MM.1S (cell line): ENCODE results near the gene GATAD2B.

ENCODE experiments used
- DNase-seq: peaks from one replicate; pipeline ENCODE4 v3.0.0-alpha.2; 2015
- H2AFZ ChIP-seq: fragments of 300-600 bp; sonication (generic); 2 replicates; pipeline ENCODE4 v1.6.0; 2016; ENCODE audit warnings: antibody characterized with exemption, low read length
- H3F3A ChIP-seq: fragments of 300-600 bp; sonication (generic); 2 replicates; pipeline ENCODE4 v1.6.1; 2016; ENCODE audit warnings: mild to moderate bottlenecking, antibody characterized with exemption, low read length, moderate library complexity, mixed read lengths; ENCODE audit not compliant: insufficient read depth
- H3K27ac ChIP-seq: fragments of 300-600 bp; sonication (generic); 2 replicates; pipeline ENCODE4 v1.5.1; 2016; ENCODE audit warnings: mild to moderate bottlenecking, low read length
- H3K27me3 ChIP-seq: fragments of 300-600 bp; sonication (generic); replicated peaks from 2 replicates; pipeline ENCODE4 v1.6.0; 2016; ENCODE audit warnings: low read length; ENCODE audit not compliant: insufficient read depth
- H3K36me3 ChIP-seq: fragments of 300-600 bp; sonication (generic); replicated peaks from 2 replicates; pipeline ENCODE4 v1.6.1; 2016; ENCODE audit warnings: mild to moderate bottlenecking, low read length, mixed read lengths; ENCODE audit not compliant: insufficient read depth
- H3K4me1 ChIP-seq: fragments of 300-600 bp; sonication (generic); 2 replicates; pipeline ENCODE4 v1.6.1; 2016; ENCODE audit warnings: low read length, mixed read lengths
- H3K4me2 ChIP-seq: fragments of 300-600 bp; sonication (generic); 2 replicates; pipeline ENCODE4 v1.6.0; 2016; ENCODE audit warnings: low read depth, low read length
- H3K4me3 ChIP-seq: fragments of 300-600 bp; sonication (generic); 2 replicates; pipeline ENCODE4 v1.5.1; 2016; ENCODE audit warnings: low read length, mixed read lengths
- H3K79me2 ChIP-seq: fragments of 300-600 bp; sonication (generic); 2 replicates; pipeline ENCODE4 v1.6.1; 2016; ENCODE audit warnings: mixed run types, low read length, mixed read lengths
- H3K9ac ChIP-seq: fragments of 300-600 bp; sonication (generic); 2 replicates; pipeline ENCODE4 v1.6.1; 2016; ENCODE audit warnings: low read length, mixed read lengths
- H3K9me2 ChIP-seq: fragments of 300-600 bp; sonication (generic); replicated peaks from 2 replicates; pipeline ENCODE4 v1.6.1; 2016; ENCODE audit warnings: mild to moderate bottlenecking, low read length, mixed read lengths; ENCODE audit not compliant: insufficient read depth
- H3K9me3 ChIP-seq: fragments of 300-600 bp; sonication (generic); replicated peaks from 2 replicates; pipeline ENCODE4 v1.6.1; 2016; ENCODE audit warnings: mild to moderate bottlenecking, low read length, mixed read lengths; ENCODE audit not compliant: insufficient read depth
- H4K20me1 ChIP-seq: fragments of 300-600 bp; sonication (generic); 2 replicates; pipeline ENCODE4 v1.6.1; 2016; ENCODE audit warnings: mild to moderate bottlenecking, low read length, moderate library complexity, mixed read lengths; ENCODE audit not compliant: insufficient read depth
- EZH2 ChIP-seq: fragments of 300-600 bp; sonication (generic); optimal IDR thresholded peaks from 2 replicates; pipeline ENCODE3; 2017; ENCODE audit warnings: low read depth, mild to moderate bottlenecking, antibody characterized with exemption, low read length, mixed read lengths
- EZH2phosphoT487 ChIP-seq: fragments of 300-600 bp; sonication (generic); IDR thresholded peaks from 2 replicates; pipeline ENCODE4 v1.6.1; 2018; ENCODE audit warnings: antibody characterized with exemption, low read length
- TF ChIP-seq, protein P1 (sequence below): fragments of 300-600 bp; sonication (generic); IDR thresholded peaks from 2 replicates; pipeline ENCODE4 v1.5.1; 2016; ENCODE audit warnings: antibody characterized with exemption, low read length, mixed read lengths

GATAD2B gene

DNA sequence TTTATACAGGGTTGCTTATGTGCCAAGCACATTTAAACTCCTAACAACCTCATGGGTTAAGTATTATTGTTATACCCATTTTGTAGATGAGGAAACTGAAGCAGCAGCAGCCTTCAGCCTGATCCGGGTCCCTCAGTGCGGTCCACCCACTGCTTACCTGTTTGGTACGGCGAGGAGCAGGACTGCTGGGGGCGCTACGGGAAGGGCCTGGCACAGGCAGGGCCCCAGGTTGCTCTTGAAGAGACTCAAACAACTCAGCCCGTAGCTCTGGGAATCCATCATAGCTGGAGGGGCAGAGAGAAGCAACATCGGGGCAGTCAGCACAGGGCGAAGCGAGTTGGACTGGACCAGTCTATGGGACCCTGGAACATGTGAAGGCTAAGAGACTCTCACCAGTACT is 14.6 kb upstream of the GATAD2B start:
- H3K9me3 ChIP-seq, result no peaks in the 10 kb centered on the region
- no peak for DNase-seq
- TF ChIP-seq, protein P1, sequence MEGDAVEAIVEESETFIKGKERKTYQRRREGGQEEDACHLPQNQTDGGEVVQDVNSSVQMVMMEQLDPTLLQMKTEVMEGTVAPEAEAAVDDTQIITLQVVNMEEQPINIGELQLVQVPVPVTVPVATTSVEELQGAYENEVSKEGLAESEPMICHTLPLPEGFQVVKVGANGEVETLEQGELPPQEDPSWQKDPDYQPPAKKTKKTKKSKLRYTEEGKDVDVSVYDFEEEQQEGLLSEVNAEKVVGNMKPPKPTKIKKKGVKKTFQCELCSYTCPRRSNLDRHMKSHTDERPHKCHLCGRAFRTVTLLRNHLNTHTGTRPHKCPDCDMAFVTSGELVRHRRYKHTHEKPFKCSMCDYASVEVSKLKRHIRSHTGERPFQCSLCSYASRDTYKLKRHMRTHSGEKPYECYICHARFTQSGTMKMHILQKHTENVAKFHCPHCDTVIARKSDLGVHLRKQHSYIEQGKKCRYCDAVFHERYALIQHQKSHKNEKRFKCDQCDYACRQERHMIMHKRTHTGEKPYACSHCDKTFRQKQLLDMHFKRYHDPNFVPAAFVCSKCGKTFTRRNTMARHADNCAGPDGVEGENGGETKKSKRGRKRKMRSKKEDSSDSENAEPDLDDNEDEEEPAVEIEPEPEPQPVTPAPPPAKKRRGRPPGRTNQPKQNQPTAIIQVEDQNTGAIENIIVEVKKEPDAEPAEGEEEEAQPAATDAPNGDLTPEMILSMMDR, result no peak
- TF ChIP-seq EZH2phosphoT487 (no peak), EZH2 (no peak)
- no peaks in the 10 kb centered on the region for H3K27me3 ChIP-seq
- H3K4me3 ChIP-seq, result no peak overlapping the region
- no peak overlapping the region for H3K4me2 ChIP-seq
- no peak overlapping the region for H2AFZ ChIP-seq
- H3K36me3 ChIP-seq, result no peaks in the 10 kb centered on the region; the same call in none of the 2 replicates
- no peak overlapping the region for H3K27ac ChIP-seq
- no peaks in the 10 kb centered on the region for H3K9me2 ChIP-seq
- H3K79me2 ChIP-seq, result no peaks in the 10 kb centered on the region
- H3K4me1 ChIP-seq, result no peaks in the 10 kb centered on the region
- no peaks in the 10 kb centered on the region for H3F3A ChIP-seq
- no peaks in the 10 kb centered on the region for H4K20me1 ChIP-seq
- H3K9ac ChIP-seq, result no peak overlapping the region

DNA sequence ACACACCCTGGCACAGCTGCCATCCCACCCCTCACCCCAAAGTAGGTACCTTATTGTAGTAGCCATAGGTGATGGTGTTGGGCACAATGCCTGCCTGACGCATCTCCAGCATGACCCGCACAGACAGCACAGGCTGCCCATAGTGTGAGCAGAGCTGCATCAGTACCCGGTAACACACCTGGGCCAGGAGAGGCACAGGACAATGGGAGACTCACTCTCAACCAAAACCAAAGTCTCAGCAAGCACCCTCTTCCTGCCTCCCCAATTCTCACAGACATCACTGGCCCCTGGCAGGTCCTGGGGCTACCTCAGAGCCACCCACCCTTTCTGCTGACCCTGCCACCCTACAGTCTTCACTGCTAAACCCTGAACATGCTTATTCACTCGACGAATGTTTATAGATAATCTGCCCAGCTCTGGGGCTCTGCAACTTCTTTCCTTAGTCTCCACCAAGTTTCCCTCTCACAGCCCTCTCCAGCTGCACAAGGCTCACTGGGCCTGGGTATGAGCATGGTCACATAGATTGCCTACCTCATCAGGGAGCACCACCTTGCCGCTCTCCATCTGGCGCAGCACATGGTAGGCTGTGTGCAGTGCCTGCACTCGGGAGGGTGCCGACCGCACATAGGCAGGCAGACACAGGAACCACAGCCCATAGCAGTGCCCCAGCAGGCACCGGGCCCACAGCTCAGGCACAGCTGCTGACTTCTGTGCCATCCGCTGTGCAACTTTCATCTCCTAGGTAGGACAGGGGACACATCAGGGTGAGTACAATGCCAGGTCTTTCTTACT is 13.4 kb upstream of the GATAD2B start:
- H4K20me1 ChIP-seq, result no peaks in the 10 kb centered on the region
- H3K4me2 ChIP-seq, result no peak overlapping the region
- no peaks in the 10 kb centered on the region for H3K4me1 ChIP-seq
- no peaks in the 10 kb centered on the region for H3K79me2 ChIP-seq
- H3K9me3 ChIP-seq, result no peaks in the 10 kb centered on the region
- no peak for DNase-seq
- H3F3A ChIP-seq, result no peaks in the 10 kb centered on the region
- H2AFZ ChIP-seq, result no peak overlapping the region
- H3K27ac ChIP-seq, result no peak overlapping the region
- no peak overlapping the region for H3K4me3 ChIP-seq
- no peaks in the 10 kb centered on the region; the same call in none of the 2 replicates for H3K36me3 ChIP-seq
- no peaks in the 10 kb centered on the region for H3K9me2 ChIP-seq
- no peak for TF ChIP-seq EZH2
- TF ChIP-seq EZH2phosphoT487, result no peak
- TF ChIP-seq, protein P1, result no peak
- no peak overlapping the region for H3K9ac ChIP-seq
- H3K27me3 ChIP-seq, result no peaks in the 10 kb centered on the region

DNA sequence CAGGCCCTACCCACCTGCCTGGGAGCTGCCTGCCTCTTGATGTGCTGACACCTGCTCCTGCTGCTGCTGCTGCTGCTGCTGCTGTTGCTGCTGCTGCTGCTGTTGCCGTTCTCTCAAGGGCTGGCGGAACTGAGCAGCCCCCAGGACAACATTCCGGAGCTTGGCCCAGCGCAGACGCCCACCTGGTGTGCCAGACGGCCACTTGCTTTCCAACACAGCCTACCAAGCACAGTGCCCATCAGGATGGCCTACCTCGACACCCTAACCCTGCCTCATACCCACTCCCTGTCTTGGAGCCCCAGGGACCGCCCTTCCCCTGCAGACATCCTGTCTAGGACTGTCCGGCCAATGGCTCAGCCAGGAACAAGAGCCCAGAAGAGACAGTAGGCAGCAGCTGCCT is 12.0 kb upstream of the GATAD2B start:
- no peaks in the 10 kb centered on the region for H3K79me2 ChIP-seq
- H3K27me3 ChIP-seq, result no peaks in the 10 kb centered on the region
- no peaks in the 10 kb centered on the region for H4K20me1 ChIP-seq
- no peaks in the 10 kb centered on the region for H3K4me1 ChIP-seq
- no peak overlapping the region for H3K4me2 ChIP-seq
- no peaks in the 10 kb centered on the region for H3K9me2 ChIP-seq
- H3K9ac ChIP-seq, result no peak overlapping the region
- H3K27ac ChIP-seq, result no peak overlapping the region
- DNase-seq, result no peak
- no peak overlapping the region for H2AFZ ChIP-seq
- no peaks in the 10 kb centered on the region for H3F3A ChIP-seq
- no peaks in the 10 kb centered on the region; the same call in none of the 2 replicates for H3K36me3 ChIP-seq
- H3K9me3 ChIP-seq, result no peaks in the 10 kb centered on the region
- TF ChIP-seq EZH2phosphoT487 (no peak), EZH2 (no peak)
- TF ChIP-seq, protein P1, result no peak
- H3K4me3 ChIP-seq, result no peak overlapping the region
